ENCODE data around the gene DENND6B. TPM values are rescaled to one million over a fixed set of nuclear protein-coding genes. Genes with fewer than 3 reads are reported as not detected.

DENND6B gene
- total and polyA plus RNA-seq, 2 of the 13 experiments (the other 11 are each of a cell fraction or from before 2014, with no cell fraction given): 0.95 to 3.8 TPM

DNA sequence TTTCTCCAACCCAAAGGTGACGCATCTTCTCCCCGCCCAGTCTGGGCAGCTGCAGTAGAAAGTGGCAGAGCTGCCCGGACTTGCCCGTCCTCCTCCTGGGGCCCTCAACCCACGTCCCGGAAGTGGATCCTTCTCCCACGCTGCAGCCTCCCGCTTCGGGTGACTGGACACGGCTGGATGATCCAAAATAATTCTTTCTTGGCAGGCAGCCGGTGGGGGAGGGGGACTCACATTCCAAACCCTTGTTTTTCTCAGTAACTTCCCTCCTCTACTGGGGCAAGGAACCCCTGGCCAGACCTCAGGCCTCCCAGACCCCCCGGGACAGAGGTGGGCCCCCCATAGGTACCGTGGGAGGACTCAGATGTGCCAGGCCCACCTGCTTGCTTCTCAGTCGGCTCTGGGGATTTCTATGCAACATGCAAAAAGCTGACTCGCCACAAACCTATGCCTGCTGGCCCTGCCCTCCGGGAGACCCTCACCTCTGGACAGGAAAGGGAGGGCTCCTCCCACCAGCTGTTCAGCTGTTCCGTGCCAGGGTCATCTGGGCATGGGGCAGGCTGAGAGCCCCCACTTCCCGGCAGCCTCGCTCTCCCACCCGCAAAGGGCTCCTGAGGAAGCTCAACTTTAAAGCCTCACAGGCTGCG lies 20.8 kb downstream of the DENND6B start (continued):
- no peak for TF ChIP-seq JARID2 (CRISPR knock-in tag; IDR thresholded peaks at IDR 0.05; ENCODE audit: insufficient replicate concordance)
- TF ChIP-seq ZNF720 (CRISPR knock-in tag; IDR thresholded peaks at IDR 0.05): no peak
- TF ChIP-seq KLF13 (CRISPR knock-in tag; IDR thresholded peaks at IDR 0.05): no peak
- 0 out of 2 replicates have a peak, but pooled peaks have one; percentile 43 for TF ChIP-seq CHCHD3 (CRISPR knock-in tag; IDR thresholded peaks at IDR 0.05)
- TF ChIP-seq, protein P1, sequence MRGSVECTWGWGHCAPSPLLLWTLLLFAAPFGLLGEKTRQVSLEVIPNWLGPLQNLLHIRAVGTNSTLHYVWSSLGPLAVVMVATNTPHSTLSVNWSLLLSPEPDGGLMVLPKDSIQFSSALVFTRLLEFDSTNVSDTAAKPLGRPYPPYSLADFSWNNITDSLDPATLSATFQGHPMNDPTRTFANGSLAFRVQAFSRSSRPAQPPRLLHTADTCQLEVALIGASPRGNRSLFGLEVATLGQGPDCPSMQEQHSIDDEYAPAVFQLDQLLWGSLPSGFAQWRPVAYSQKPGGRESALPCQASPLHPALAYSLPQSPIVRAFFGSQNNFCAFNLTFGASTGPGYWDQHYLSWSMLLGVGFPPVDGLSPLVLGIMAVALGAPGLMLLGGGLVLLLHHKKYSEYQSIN (CRISPR knock-in tag; IDR thresholded peaks at IDR 0.05; ENCODE audit: borderline replicate concordance): no peak
- TF ChIP-seq, protein P2, sequence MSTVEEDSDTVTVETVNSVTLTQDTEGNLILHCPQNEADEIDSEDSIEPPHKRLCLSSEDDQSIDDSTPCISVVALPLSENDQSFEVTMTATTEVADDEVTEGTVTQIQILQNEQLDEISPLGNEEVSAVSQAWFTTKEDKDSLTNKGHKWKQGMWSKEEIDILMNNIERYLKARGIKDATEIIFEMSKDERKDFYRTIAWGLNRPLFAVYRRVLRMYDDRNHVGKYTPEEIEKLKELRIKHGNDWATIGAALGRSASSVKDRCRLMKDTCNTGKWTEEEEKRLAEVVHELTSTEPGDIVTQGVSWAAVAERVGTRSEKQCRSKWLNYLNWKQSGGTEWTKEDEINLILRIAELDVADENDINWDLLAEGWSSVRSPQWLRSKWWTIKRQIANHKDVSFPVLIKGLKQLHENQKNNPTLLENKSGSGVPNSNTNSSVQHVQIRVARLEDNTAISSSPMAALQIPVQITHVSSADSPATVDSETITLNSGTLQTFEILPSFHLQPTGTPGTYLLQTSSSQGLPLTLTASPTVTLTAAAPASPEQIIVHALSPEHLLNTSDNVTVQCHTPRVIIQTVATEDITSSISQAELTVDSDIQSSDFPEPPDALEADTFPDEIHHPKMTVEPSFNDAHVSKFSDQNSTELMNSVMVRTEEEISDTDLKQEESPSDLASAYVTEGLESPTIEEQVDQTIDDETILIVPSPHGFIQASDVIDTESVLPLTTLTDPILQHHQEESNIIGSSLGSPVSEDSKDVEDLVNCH (CRISPR knock-in tag; IDR thresholded peaks at IDR 0.05): no peak
- TF ChIP-seq ZNF713 (CRISPR knock-in tag; IDR thresholded peaks at IDR 0.05): no peak
- TF ChIP-seq, protein P3, sequence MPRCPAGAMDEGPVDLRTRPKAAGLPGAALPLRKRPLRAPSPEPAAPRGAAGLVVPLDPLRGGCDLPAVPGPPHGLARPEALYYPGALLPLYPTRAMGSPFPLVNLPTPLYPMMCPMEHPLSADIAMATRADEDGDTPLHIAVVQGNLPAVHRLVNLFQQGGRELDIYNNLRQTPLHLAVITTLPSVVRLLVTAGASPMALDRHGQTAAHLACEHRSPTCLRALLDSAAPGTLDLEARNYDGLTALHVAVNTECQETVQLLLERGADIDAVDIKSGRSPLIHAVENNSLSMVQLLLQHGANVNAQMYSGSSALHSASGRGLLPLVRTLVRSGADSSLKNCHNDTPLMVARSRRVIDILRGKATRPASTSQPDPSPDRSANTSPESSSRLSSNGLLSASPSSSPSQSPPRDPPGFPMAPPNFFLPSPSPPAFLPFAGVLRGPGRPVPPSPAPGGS (CRISPR knock-in tag; IDR thresholded peaks at IDR 0.05): no peak
- TF ChIP-seq ZNF572 (CRISPR knock-in tag; IDR thresholded peaks at IDR 0.05): no peak
- TF ChIP-seq, protein P4, sequence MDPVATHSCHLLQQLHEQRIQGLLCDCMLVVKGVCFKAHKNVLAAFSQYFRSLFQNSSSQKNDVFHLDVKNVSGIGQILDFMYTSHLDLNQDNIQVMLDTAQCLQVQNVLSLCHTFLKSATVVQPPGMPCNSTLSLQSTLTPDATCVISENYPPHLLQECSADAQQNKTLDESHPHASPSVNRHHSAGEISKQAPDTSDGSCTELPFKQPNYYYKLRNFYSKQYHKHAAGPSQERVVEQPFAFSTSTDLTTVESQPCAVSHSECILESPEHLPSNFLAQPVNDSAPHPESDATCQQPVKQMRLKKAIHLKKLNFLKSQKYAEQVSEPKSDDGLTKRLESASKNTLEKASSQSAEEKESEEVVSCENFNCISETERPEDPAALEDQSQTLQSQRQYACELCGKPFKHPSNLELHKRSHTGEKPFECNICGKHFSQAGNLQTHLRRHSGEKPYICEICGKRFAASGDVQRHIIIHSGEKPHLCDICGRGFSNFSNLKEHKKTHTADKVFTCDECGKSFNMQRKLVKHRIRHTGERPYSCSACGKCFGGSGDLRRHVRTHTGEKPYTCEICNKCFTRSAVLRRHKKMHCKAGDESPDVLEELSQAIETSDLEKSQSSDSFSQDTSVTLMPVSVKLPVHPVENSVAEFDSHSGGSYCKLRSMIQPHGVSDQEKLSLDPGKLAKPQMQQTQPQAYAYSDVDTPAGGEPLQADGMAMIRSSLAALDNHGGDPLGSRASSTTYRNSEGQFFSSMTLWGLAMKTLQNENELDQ (CRISPR knock-in tag; IDR thresholded peaks at IDR 0.05; ENCODE audit: borderline replicate concordance): no peak
- TF ChIP-seq ZNF557 (CRISPR knock-in tag; IDR thresholded peaks at IDR 0.05): no peak
- peak; percentile 78; the same call in 1 of the 2 replicates for TF ChIP-seq ZNF746 (CRISPR knock-in tag; IDR thresholded peaks at IDR 0.05)
- 0 out of 2 replicates have a peak, but pooled peaks have one; percentile 32 for TF ChIP-seq ZNF558 (CRISPR knock-in tag; IDR thresholded peaks at IDR 0.05; ENCODE audit: borderline replicate concordance)
- TF ChIP-seq SRSF9 (IDR thresholded peaks at IDR 0.05; ENCODE audit: borderline replicate concordance, insufficient read depth, low read depth, low read length, poor library complexity, severe bottlenecking): no peak
- TF ChIP-seq ARNT2 (CRISPR knock-in tag; IDR thresholded peaks at IDR 0.05; ENCODE audit: low read depth): peak; percentile 50; the same call in 1 of the 2 replicates
- peak; percentile 33; the same call in 1 of the 2 replicates for TF ChIP-seq PHF8 (CRISPR knock-in tag; IDR thresholded peaks at IDR 0.05)
- TF ChIP-seq, protein P5, sequence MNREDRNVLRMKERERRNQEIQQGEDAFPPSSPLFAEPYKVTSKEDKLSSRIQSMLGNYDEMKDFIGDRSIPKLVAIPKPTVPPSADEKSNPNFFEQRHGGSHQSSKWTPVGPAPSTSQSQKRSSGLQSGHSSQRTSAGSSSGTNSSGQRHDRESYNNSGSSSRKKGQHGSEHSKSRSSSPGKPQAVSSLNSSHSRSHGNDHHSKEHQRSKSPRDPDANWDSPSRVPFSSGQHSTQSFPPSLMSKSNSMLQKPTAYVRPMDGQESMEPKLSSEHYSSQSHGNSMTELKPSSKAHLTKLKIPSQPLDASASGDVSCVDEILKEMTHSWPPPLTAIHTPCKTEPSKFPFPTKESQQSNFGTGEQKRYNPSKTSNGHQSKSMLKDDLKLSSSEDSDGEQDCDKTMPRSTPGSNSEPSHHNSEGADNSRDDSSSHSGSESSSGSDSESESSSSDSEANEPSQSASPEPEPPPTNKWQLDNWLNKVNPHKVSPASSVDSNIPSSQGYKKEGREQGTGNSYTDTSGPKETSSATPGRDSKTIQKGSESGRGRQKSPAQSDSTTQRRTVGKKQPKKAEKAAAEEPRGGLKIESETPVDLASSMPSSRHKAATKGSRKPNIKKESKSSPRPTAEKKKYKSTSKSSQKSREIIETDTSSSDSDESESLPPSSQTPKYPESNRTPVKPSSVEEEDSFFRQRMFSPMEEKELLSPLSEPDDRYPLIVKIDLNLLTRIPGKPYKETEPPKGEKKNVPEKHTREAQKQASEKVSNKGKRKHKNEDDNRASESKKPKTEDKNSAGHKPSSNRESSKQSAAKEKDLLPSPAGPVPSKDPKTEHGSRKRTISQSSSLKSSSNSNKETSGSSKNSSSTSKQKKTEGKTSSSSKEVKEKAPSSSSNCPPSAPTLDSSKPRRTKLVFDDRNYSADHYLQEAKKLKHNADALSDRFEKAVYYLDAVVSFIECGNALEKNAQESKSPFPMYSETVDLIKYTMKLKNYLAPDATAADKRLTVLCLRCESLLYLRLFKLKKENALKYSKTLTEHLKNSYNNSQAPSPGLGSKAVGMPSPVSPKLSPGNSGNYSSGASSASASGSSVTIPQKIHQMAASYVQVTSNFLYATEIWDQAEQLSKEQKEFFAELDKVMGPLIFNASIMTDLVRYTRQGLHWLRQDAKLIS (CRISPR knock-in tag; IDR thresholded peaks at IDR 0.05): no peak
- TF ChIP-seq ERF (CRISPR knock-in tag; IDR thresholded peaks at IDR 0.05): 0 out of 2 replicates have a peak, but pooled peaks have one; percentile 34

All from HepG2 (cell line).